H9 (cell line): ENCODE measurements around the gene SCN1B. TPM values are rescaled to one million over a fixed set of nuclear protein-coding genes. Genes with fewer than 3 reads are reported as not detected.

Experiments
- DNase-seq: peaks from one replicate; pipeline ENCODE4 v3.0.0-alpha.2; 2017
- H2AFZ ChIP-seq: one replicate; pipeline ENCODE4 v1.6.1; 2013; ENCODE audit warnings: mild to moderate bottlenecking, low read length, control low read depth, moderate library complexity
- H2AK5ac ChIP-seq: 2 replicates; pipeline ENCODE4 v1.6.1; 2013; ENCODE audit warnings: low read length, control low read depth, mixed read lengths; ENCODE audit not compliant: insufficient read length
- H2BK120ac ChIP-seq: one replicate; pipeline ENCODE4 v1.6.1; 2013; ENCODE audit warnings: low read depth, mild to moderate bottlenecking, low read length, control low read depth, inconsistent platforms; ENCODE audit not compliant: poor library complexity, severe bottlenecking
- H2BK12ac ChIP-seq: 2 replicates; pipeline ENCODE4 v1.6.1; 2013; ENCODE audit warnings: low read length, control low read depth, mixed read lengths, low read depth; ENCODE audit not compliant: insufficient read length
- H2BK15ac ChIP-seq: 2 replicates; pipeline ENCODE4 v1.6.1; 2013; ENCODE audit warnings: low read depth, low read length, control low read depth
- H2BK20ac ChIP-seq: one replicate; pipeline ENCODE4 v1.6.1; 2013; ENCODE audit warnings: low read depth, mild to moderate bottlenecking, low read length, control low read depth, inconsistent platforms; ENCODE audit not compliant: poor library complexity, severe bottlenecking
- H2BK5ac ChIP-seq: 2 replicates; pipeline ENCODE4 v1.6.1; 2013; ENCODE audit warnings: low read length, control low read depth, mixed read lengths; ENCODE audit not compliant: insufficient read length
- H3K14ac ChIP-seq: 2 replicates; pipeline ENCODE4 v1.6.1; 2013; ENCODE audit warnings: low read length, control low read depth; ENCODE audit not compliant: insufficient read depth
- H3K18ac ChIP-seq: 2 replicates; pipeline ENCODE4 v1.6.1; 2013; ENCODE audit warnings: low read depth, mild to moderate bottlenecking, mixed read lengths, low read length, control low read depth; ENCODE audit not compliant: insufficient read length
- H3K23ac ChIP-seq: 2 replicates; pipeline ENCODE4 v1.6.1; 2013; ENCODE audit warnings: low read length, control low read depth, mixed read lengths, low read depth; ENCODE audit not compliant: insufficient read length
- H3K23me2 ChIP-seq: 2 replicates; pipeline ENCODE4 v1.6.1; 2013; ENCODE audit warnings: low read depth, mild to moderate bottlenecking, mixed read lengths, low read length, control low read depth; ENCODE audit not compliant: insufficient read length, poor library complexity, severe bottlenecking
- H3K27ac ChIP-seq: 2 replicates; pipeline ENCODE4 v1.5.1; 2013; ENCODE audit warnings: low read length, control low read depth, mixed read lengths, low read depth; ENCODE audit not compliant: insufficient read length
- H3K27me3 ChIP-seq: 2 replicates; pipeline ENCODE4 v1.6.1; 2013; ENCODE audit warnings: low read length, control low read depth, inconsistent platforms; ENCODE audit not compliant: insufficient read depth
- H3K4ac ChIP-seq: 2 replicates; pipeline ENCODE4 v1.6.1; 2013; ENCODE audit warnings: low read depth, mild to moderate bottlenecking, control low read depth, inconsistent platforms, low read length, moderate library complexity
- H3K4me1 ChIP-seq: 2 replicates; pipeline ENCODE4 v1.6.1; 2013; ENCODE audit warnings: low read length, control low read depth, inconsistent platforms; ENCODE audit not compliant: insufficient read depth
- H3K4me2 ChIP-seq: 2 replicates; pipeline ENCODE4 v1.6.1; 2013; ENCODE audit warnings: low read length, control low read depth, mixed read lengths; ENCODE audit not compliant: insufficient read length, insufficient read depth
- H3K56ac ChIP-seq: 2 replicates; pipeline ENCODE4 v1.6.1; 2013; ENCODE audit warnings: low read depth, mild to moderate bottlenecking, mixed read lengths, low read length, control low read depth; ENCODE audit not compliant: insufficient read length
- H3K79me1 ChIP-seq: 2 replicates; pipeline ENCODE4 v1.6.1; 2013; ENCODE audit warnings: low read depth, mild to moderate bottlenecking, moderate library complexity, low read length, control low read depth, inconsistent platforms; ENCODE audit not compliant: insufficient read depth, poor library complexity, severe bottlenecking
- H3K79me2 ChIP-seq: 2 replicates; pipeline ENCODE4 v1.6.1; 2013; ENCODE audit warnings: low read length, control low read depth, inconsistent platforms; ENCODE audit not compliant: insufficient read depth
- H3K9ac ChIP-seq: 2 replicates; pipeline ENCODE4 v1.6.1; 2013; ENCODE audit warnings: low read length, control low read depth, mixed read lengths; ENCODE audit not compliant: insufficient read length; ENCODE audit errors: extremely low read depth
- H3K9me3 ChIP-seq: one replicate; pipeline ENCODE4 v1.6.1; 2013; ENCODE audit warnings: low read depth, low read length, inconsistent platforms; ENCODE audit not compliant: control insufficient read depth
- H3T11ph ChIP-seq: one replicate; pipeline ENCODE4 v1.6.1; 2013; ENCODE audit warnings: mild to moderate bottlenecking, low read length, control low read depth, inconsistent platforms
- H4K20me1 ChIP-seq: one replicate; pipeline ENCODE4 v1.6.1; 2013; ENCODE audit not compliant: control insufficient read depth, insufficient read length, insufficient read depth
- H4K5ac ChIP-seq: 2 replicates; pipeline ENCODE4 v1.6.1; 2013; ENCODE audit warnings: low read depth, mild to moderate bottlenecking, mixed read lengths, low read length, control low read depth; ENCODE audit not compliant: insufficient read length
- H4K8ac ChIP-seq: replicated peaks from 2 replicates; pipeline ENCODE4 v1.6.1; 2013; ENCODE audit warnings: low read length, control low read depth, mixed read lengths, low read depth; ENCODE audit not compliant: insufficient read length
- H4K91ac ChIP-seq: 2 replicates; pipeline ENCODE4 v1.6.1; 2013; ENCODE audit warnings: low read depth, mild to moderate bottlenecking, moderate library complexity, mixed read lengths, low read length, control low read depth; ENCODE audit not compliant: insufficient read length
- H3K27ac Mint-ChIP-seq, 3 experiments: 2 replicates in 2 of 3; 3 replicates in 1 of 3; pipeline ENCODE4 v1.8.0; 2020 to 2021; ENCODE audit warnings: mixed read lengths in 3 of 3, mild to moderate bottlenecking in 1 of 3, moderate library complexity in 1 of 3
- H3K27me3 Mint-ChIP-seq: 2 replicates; pipeline ENCODE4 v1.8.0; 2021; ENCODE audit warnings: low read depth, mild to moderate bottlenecking, moderate library complexity, mixed read lengths
- H3K36me3 Mint-ChIP-seq, 3 experiments: 2 replicates in 2 of 3; 3 replicates in 1 of 3; pipeline ENCODE4 v1.8.0; 2020 to 2021; ENCODE audit warnings: low read depth in 3 of 3, mixed read lengths in 3 of 3; ENCODE audit not compliant: insufficient read depth in 1 of 3
- H3K4me1 Mint-ChIP-seq, 2 experiments: 2 replicates each; pipeline ENCODE4 v1.8.0; 2020; ENCODE audit warnings: mixed read lengths in 2 of 2
- H3K4me3 Mint-ChIP-seq, 2 experiments: 2 replicates in 1 of 2; 3 replicates in 1 of 2; pipeline ENCODE4 v1.8.0; 2020 to 2021; ENCODE audit warnings: mild to moderate bottlenecking in 2 of 2, mixed read lengths in 2 of 2, moderate library complexity in 1 of 2
- H3K9me3 Mint-ChIP-seq, 2 experiments: 2 replicates in 1 of 2; 3 replicates in 1 of 2; pipeline ENCODE4 v1.8.0; 2020; ENCODE audit warnings: mild to moderate bottlenecking in 2 of 2, mixed read lengths in 2 of 2, moderate library complexity in 1 of 2
- CTCF ChIP-seq: fragments of 200-600 bp; sonication (generic); conservative IDR thresholded peaks from 3 replicates; pipeline ENCODE4 v1.8.0; 2021; ENCODE audit warnings: antibody characterized with exemption, mild to moderate bottlenecking
- WGBS: extraction: QIAGEN DNeasy Blood & Tissue Kit; methylation state at CpG from one replicate; pipeline ENCODE4 v1.1.7; 2013; ENCODE audit warnings: missing lambda C conversion rate, low lambda C conversion rate, mixed read lengths; ENCODE audit not compliant: insufficient read length; ENCODE audit errors: extremely low coverage; 5-methylcytosine and 5-hydroxymethylcytosine counted together
- total RNA-seq: library from RNA; stranded (reverse); gene quantifications from 2 replicates; pipeline ENCODE4 v1.2.1, GENCODE V29; 2021

The SCN1B gene
- total RNA-seq, 1 experiment from 2014 or later, result 3.8 TPM

DNA sequence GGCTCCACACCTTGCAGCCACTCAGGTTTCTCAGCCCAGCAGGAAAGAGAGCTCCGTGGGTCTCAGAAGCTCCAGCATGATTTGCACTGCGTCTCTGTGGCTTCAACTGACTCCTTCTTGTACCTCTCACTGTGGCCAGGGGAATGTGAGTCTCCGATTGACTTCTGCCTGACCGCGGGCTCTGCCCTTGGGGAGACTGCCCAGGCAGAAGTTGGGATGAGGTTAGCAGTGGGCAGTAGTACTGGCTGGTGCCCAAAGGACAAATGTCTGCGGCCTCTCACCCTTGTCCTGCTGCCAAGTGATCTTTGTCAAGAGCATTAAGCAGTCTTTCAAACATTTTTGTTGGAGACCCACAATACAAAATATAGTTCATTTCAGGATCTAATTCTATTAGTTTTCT, 50.9 kb downstream of the SCN1B start:
- no peaks in the 10 kb centered on the region for H3K9me3 ChIP-seq
- H3K23ac ChIP-seq, result no peak overlapping the region
- peaks cover 2% of the 10 kb centered on the region for H4K20me1 ChIP-seq
- Mint-ChIP-seq H3K36me3 (0 out of 7 replicates have a peak, but pooled peaks cover 0 to 4% (median 0%) of the 10 kb centered on the region in 3 experiments), H3K4me3 (no peak overlapping the region), H3K27ac (0 out of 7 replicates have a peak overlapping the region, but pooled peaks of 1 of the 3 experiments have one; percentile 14), H3K27me3 (peaks cover 9% of the 10 kb centered on the region), H3K9me3 (peaks cover 0 to 3% of the 10 kb centered on the region in 2 experiments; a peak in 4 of 5 replicates), H3K4me1 (peaks cover 5 to 11% of the 10 kb centered on the region in 2 experiments)
- no peak overlapping the region for H4K91ac ChIP-seq
- no peaks in the 10 kb centered on the region for H3K23me2 ChIP-seq
- no peak overlapping the region for H3T11ph ChIP-seq
- H2BK20ac ChIP-seq, result no peak overlapping the region
- H4K8ac ChIP-seq, result no peak overlapping the region
- H2AK5ac ChIP-seq, result no peak overlapping the region
- no peaks in the 10 kb centered on the region for H3K27me3 ChIP-seq
- no peaks in the 10 kb centered on the region for H3K4me1 ChIP-seq
- no peak overlapping the region for H2BK120ac ChIP-seq
- no peak overlapping the region for H2BK5ac ChIP-seq
- H3K14ac ChIP-seq, result no peak overlapping the region; the same call in 1 of the 2 replicates
- WGBS, result no CpG with 5 or more reads among the region's 6 CpGs
- no peak overlapping the region for H3K18ac ChIP-seq
- H2BK12ac ChIP-seq, result no peak overlapping the region
- no peak overlapping the region for H3K27ac ChIP-seq
- H2AFZ ChIP-seq, result no peak overlapping the region
- no peak overlapping the region for H3K9ac ChIP-seq
- H4K5ac ChIP-seq, result no peak overlapping the region
- no peak overlapping the region for H3K4ac ChIP-seq
- H3K79me2 ChIP-seq, result no peaks in the 10 kb centered on the region
- no peak for DNase-seq
- H3K79me1 ChIP-seq, result no peaks in the 10 kb centered on the region
- no peak for TF ChIP-seq CTCF
- H2BK15ac ChIP-seq, result no peak overlapping the region
- H3K4me2 ChIP-seq, result no peak overlapping the region
- H3K56ac ChIP-seq, result no peak overlapping the region
